NCI-H82 (cell line): ENCODE data around the gene ATRNL1.
A peak's percentile ranks its signal among the peaks of the same experiment; 100 is the strongest.

Source experiments
- DNase-seq: peaks from one replicate; lab custom pipeline; 2025; lab: John Stamatoyannopoulos, UW

The ATRNL1 gene

DNA sequence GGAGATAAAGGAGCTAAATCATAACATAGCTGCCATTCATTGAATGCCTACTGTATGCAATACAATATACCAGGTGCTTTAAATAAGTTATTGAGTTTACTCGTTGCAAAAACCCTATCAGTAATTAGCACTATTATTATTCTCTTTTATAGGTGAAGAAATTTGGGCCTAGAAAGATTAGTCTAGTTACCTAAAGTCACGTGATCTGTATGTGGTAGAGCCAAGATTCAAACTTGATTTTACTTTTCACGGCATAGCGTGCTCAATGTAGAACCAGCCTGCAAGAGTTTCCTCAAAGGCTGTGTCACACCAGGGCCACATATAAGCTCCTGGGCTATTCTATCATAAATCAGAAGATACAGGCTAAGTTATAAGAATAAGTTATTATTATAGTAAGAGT, 740.0 kb downstream of the ATRNL1 start:
- no peak for DNase-seq

DNA sequence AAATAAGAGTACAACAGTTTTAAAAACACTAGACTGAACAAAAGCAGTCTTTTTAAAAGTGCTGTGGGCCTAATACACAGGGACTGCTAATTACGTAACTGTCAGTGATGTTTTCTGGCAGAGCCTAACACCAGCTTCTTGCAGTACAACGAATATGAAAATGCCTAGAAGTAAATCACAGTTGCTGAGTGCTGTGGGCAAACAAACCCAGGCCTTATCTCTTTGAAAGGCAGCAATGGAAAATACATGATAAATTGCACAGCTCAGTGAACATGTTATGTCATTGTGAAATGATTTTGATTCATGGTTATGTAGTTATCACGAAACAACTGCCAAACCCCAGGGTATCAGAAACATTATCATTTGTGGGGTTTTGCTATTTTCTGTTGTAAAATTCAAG, 751.4 kb downstream of the ATRNL1 start:
- no peak for DNase-seq

DNA sequence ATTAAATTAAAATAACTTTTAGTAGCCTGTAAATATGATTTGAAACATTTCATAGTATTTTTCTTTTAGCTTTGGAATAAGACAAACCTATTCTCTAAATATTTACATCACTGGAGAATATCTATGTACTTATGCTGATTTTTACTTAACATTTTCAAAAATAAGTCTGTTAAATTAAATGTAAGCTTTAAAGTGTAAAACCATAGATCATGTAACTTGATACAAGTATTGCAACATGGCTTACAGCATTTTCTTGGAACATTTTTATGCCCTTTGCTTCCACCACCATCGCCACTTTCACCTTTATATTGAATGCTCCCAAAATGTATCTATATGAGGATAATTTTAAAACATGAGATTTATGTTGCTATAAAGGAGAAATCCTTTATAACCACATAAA, 752.8 kb downstream of the ATRNL1 start:
- no peak for DNase-seq

DNA sequence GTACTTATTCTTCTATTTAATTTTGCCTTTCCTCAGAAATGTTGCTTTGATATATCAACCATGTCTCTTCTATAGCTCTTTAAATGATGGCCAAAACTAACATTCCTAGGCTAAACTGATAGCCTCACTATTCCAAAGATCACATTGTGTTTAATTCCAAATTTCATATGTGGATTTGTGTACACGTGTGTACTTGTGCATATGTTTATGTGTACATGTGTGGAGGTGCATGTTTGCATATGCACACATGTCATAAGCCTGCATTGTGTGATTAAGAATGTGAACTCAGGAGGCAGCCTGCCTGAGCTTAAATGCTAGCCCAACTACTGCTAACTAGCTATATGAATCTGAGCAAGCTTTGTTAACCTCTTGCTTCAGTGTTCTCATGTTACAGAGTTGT, 753.4 kb downstream of the ATRNL1 start:
- DNase-seq: no peak

DNA sequence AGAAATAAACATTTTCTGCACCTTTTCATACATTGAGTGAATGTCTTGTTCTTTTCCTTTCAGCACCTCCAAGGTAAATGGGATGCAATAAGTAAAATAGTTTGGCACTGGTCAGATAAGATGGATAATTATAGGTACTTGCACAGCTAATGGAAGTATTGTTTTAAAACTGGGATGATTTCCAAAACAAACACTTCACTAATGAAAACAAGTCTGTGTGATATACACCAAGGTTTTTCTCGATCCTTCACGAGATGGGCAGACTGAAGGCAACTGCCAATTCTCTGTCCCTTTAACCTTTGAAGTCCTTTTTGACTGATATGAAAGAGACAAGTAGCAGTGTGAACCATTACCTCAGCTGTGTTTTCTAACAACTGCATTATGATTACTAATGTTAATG, 756.0 kb downstream of the ATRNL1 start:
- DNase-seq: no peak

DNA sequence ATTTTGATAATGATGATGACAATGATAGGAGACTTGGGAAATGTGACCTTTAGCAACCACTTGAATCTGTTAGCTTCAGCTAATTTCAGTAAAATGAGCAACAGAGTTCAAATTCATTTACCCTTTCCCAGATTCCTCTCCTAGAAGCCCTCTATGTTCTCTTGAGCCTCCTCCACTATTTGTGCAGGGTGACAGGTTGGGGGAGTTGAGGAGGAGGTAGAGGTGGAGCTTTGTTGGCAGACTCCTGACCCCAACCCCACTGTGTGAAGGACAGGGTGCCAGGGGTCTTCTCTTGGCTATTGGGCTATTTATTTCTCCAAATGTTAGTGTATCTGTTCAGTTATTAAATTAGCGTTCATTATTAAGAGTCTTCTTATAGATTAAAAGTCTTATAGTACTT, 757.5 kb downstream of the ATRNL1 start:
- DNase-seq: no peak

DNA sequence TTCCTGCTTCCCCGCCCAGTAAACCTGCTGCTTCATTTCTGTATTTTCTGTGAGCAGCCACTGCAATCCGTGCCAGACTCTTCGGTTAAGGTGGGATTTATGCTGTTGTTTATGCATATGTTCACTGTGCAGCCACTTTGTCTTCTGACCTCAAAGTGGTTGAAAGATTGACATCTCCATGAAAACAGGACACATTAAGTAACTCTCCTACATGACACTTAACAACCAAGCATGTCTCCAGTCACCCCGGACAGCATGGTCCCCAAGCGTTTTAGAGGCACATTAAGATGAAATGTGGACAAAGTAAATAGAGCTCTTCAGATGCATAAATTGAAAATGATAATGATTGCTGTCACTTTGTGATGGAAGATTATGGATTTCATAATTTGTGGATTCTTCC, 758.5 kb downstream of the ATRNL1 start:
- DNase-seq: peak; percentile 38

DNA sequence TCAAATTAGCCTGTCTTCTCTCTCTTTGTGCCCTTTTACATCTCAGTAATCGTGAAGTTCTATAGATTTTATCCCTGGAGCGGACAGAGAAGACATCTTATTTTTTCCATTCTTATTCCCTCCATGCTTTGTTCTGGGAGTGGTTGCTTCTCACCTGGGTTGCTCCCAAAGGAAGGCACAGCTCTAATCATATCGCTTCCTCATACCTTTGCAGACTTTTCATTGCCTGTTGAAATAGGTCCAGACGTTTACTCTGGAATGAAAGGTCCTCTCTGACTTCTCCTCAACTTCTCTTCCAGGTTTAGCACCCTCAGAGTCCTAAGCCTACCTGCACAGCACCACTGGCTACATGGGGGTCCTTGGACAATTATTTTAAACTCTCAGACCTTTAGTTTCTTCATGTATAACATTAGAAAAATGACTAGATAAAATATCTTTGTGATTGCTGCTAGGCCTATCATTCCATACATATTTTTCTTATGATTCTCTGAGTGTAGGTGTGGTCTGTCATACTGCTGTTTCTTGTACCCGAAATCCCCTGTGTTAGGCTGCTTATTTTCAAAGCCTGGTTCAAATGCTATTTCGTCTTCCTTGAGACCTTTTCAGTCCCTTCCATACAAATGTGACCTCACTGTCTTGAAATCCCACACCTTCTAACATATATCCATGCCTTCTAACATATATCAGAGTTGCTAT, 761.7 kb downstream of the ATRNL1 start:
- DNase-seq: no peak

DNA sequence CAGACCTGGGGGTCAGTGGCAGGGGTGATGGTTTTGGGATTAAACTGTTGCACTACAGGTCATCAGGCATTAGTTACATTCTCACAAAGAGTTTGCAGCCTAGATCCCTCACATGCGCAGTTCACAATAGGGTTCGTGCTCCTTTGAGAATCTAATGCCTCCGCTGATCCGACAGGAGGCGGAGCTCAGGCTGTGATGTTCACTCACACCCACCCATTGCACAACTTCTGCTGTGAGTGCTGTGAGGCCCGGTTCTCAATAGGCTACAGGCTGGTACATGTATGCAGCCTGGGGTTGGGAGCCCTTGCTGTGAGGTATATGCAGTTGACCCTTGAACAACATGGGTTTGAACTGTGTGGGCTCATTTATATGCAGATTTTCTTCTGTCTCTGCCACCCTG, 763.4 kb downstream of the ATRNL1 start:
- DNase-seq: no peak

DNA sequence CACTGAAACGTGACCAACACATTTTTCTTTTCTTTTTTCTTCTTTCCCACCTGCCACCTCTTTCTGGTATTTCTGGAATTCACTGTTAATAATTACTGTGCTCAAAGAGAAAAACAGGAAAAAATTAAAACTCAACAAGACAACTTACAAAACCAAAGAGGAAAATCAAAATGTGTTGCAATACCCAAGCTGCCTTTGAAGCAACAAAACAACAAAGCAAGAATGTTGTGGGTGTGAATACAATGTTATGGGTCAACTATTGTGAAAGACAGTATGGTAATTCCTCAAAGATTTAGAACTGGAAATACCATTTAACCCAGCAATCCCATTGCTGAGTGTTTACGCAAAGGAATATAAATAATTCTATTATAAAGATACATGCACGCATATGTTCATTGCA, 764.7 kb downstream of the ATRNL1 start:
- no peak for DNase-seq

DNA sequence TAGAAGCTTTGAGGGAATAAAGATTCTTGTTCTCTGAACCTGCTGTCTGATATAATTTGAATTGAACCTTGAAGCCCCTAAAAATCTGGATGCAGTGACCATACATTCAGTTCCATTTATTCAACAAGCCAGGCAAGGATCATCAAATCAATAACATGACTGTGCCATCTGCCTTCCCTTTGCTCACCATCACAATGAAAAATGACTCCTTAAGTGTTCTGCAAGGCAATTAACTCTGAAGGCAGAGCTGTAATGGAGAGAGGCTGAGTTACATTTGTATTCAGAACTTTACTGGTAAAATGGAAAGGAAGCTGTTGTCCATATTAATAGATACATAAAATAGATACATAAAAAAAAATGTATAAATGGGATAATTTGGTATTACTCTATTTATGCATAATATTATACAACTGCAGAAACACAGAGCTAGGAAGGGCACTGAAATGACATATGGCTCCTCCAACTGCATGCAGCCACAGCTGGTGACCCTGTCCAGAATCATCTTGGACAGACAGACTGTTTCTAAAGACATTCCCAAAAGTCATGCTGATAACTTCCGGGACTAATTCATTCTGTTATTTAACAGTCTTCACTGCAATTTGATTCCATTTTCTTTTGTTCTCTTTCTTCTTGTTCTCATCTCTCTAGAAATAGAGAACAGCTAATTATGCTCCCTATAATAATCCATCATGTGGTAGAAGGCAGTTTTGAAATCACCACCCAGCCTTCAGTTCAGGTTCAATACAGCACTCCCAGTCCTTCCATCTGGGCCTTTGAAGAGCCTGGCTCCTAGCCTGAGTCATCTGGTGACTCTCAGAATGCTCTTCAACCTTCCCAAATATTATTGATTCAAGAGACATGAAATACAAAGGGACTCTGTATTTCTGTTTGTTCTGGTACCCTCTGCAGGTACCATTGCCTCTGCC, 767.3 kb downstream of the ATRNL1 start:
- DNase-seq: peak; percentile 63

DNA sequence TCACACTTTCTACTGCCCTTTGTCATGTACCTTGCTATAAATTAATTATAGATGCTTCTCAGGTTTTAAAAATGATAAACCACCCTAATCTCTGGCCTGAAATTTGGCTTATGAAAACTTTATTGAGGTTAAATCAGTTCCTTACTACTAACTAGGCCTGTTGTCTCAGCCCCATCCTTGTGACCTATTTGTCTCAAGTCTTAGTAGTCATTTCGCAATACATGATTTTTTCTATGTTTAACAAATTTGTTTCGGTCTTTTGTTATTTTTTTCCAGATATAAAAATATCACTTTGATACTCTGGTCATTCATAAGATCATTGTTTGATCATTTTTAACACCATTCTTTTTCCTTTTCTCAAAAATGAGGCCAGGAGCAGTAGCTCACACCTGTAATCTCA, 768.3 kb downstream of the ATRNL1 start:
- no peak for DNase-seq

DNA sequence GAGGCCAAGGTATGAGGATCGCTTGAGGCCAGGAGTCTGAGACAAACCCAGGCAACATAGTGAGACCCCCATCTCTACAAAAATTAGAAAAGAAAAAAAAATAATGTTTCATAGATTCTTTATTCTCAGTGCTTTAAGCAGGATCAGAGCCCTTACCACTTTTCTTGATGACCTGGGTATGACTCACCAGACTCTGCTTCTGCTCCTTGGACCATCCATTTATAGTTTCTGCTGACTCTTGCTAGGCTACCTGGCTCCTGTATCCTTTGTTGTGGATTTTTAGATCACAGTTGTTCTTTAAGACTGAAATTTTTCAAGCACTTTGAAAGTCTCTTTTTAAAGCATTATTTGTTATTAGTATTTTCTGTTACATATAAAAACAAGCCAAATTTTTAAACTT, 768.7 kb downstream of the ATRNL1 start:
- no peak for DNase-seq

DNA sequence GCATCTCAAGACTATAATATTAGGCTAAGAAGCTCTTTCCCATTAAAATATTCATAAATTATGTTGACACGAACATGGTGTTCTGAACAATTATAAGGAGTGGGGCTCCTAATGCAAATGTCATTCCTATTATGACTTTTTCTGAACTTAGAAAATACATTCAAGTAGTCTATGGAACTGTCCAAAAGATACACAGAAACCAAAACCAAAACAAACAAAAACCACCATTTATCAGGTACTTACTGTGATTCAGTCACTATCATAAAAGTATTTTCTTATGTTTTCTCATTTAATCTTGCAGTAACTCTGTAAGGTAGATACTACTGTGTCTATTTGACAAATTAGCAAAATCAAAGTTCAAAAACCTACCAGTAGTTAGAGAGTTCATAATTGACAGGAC, 773.0 kb downstream of the ATRNL1 start:
- DNase-seq: no peak

DNA sequence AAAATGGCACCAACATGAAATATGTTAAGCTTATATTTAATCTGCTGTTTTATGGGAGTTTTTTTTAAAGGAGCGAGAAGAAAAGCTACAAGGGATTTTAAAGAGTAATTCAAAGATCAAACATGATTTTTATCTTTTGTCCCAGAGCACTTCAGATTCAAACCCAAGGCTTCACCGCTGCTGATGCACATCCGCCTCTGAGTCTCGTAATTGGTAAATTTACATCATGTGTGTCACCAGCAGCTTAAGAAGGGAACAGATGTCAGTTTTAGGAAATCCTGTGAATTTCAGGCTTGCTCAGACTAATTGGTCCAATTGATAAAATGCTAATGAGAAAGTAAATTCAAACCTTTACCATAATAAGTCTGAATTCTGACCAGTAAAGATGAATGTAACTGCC, 773.5 kb downstream of the ATRNL1 start:
- DNase-seq: peak; percentile 81

DNA sequence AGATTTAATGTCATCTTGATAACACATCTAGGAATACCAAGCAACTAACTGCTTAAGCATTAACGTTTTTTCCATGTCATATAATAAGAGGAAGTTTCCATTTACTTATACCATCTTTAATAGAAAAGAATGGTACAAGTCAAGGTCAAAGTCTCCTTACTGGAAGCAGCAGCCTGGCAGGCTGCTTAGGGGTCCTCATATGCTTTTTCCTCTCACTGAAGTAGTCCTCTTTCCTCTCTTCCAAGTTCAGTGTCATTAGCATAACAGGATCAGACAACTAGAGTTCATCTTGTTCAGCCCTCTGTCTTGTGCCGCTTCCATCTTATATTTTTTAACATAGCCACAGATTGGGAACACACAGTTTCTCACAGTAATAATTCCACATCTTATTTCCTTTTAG, 774.1 kb downstream of the ATRNL1 start:
- peak; percentile 83 for DNase-seq

DNA sequence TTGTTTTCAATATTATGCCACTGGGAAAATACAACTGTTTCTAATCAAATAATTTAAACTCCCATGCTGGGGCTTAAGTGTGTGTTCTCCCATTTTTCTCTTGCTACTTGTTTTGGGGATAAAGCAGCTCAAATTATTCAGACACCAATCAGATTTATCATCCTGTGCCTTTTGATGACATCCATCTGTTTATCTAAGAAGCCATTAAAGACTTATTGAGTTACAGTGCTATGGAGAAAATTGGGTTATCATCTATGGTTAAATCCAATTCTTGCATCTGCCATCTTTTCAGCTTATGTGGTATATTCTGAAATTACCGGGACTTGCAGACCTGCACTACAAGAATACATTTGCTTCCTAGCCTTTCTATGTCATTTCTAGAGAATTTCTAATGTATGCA, 778.7 kb downstream of the ATRNL1 start:
- peak; percentile 82 for DNase-seq

DNA sequence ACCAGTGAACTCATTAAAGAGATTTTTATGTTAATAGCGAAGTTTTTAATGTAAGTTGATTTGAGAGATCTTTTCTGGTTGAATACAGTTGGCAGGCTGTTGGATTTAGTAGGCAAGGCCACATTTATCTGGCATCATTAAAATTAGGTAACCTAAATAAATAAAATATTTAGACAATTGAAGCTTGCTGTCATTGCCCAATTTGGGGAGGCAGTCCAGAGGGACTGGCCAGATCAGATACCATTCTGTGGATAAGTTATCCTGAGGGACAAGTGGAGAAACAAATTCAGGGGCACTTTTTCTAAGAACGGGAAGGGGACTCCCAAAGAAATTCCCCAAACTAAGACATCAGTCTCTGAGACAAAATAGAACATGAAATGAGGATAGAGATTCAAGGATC, 782.0 kb downstream of the ATRNL1 start:
- no peak for DNase-seq

DNA sequence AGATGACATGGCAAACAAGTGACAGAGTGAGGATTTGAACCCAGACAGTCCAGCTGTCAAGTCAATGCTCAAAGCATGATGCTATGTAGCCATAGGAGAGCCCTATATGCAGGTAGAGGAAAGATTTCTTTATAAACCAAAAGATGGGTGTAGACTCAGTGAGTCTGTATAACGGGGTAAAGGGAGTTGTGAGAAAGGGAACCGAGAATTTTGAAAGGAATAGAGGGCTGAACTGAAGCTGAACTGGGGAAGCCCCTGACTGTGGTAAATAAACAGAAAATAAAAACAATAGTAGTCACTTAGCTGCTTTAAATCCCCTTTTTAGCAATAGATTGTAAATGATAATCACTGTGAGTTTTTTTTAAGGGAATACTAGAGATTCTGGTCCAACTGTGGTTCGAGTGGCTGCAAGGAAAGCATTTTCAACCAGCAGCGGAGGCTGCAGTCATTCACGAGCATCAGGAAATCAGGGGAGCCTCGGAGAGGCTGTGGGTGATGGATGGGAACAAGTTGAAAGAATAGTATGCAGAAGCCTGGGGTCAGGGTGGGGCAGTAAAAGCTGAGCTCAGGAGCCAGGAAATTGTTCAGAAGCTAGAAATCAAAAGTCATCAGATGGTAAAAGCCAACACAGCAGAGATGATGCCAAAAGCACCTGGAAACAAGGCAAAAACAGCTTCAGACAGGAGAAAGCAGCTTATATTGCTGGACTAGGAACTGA, 786.4 kb downstream of the ATRNL1 start:
- DNase-seq: no peak

DNA sequence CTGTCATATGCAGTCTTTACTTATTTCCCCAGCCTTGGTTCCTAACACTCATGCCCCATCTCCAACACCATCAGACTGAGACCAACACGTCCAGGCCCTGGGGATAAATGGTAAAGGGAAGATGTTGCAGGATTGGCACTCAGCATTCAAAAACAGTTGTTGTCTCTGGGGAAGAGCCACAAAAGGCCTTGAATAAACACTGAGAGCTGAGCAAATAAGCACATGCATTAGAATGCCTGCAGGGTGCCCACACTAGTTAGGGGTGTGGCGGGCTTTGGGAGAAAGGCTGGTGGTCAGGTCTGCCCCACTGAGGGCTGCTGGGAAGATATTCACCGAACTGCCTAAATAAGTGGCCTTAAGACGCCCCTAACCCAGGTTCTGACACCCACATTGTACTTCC, 788.9 kb downstream of the ATRNL1 start:
- no peak for DNase-seq

DNA sequence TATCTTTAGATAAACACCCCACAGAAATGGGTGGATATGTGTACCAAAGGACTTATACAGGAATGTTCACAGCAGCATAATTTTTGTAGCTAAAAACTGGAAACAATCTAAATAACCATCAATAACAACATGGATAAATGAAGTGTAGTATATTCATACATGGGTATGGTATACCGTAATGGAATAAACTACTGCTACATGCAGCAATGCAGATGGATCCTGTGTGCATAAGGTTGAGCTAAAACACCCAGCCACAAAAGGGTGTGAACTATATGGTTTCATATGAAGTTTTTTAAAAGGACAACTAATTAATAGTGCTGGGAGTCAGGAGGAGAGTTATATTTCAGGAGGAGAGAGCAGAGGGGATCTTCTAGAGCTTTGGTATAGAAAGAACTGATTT, 790.2 kb downstream of the ATRNL1 start:
- DNase-seq: no peak

DNA sequence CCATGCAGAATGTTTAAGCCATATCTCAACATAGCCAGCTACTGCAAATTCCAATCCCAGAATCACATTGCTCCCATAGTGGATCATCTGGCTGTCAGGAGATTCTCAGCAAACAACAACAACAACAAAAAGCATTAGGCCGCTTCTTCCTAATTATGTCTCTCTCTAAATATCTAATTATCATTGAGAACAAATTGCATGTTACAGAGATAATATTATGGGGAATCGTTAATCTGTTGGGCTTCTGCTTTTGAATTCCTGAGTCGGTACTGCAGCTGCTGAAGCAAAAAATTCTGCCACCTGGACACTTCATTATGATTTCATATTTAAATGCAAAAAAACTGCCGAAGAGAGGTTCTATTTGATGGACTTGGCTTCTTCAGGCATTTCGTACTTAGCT, 791.2 kb downstream of the ATRNL1 start:
- DNase-seq: no peak

DNA sequence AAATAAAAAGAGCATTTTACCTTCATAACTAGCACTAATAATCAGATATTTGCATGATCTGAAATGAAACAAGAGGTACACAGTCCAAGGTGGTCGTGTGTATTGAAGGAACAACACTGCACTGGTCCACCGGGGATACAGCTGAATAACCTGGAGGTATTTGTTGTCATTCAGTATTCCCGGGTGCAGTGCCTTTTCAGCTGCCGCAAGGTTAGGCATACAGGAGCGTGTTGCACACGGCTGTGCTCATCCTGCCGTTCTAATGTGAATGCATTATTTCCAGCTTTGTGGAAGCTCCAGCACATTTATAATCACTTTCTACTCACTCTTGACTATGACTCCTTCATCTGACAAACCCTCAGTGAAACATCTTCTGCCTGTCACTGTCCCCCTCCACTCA, 802.0 kb downstream of the ATRNL1 start:
- DNase-seq: no peak
